GM19372 (cell line): ENCODE data around the gene OR10G3.
"Not testable (repeated sequence)": the region's sequence is repeated elsewhere in the genome, so short reads cannot be mapped to it uniquely, and the experiment has no call there.

Source experiments
- ATAC-seq: cut with Tn5 transposase; IDR thresholded peaks from one replicate; pipeline ENCODE4 v1.9.1; 2021; ENCODE audit warnings: mild to moderate bottlenecking, low read depth, moderate library complexity; ENCODE audit not compliant: unreplicated experiment

Gene OR10G3

GRCh38 chr14:21579976-21580375 is at the start of gene OR10G3:
OR10G3 (minus strand) TSS chr14:21580076; CDS start chr14:21570744, 9,332 bp downstream.
- no peak for ATAC-seq

GRCh38 chr14:21626491-21627230 is 46.8 kb upstream of the OR10G3 start:
- no peak for ATAC-seq

GRCh38 chr14:21617614-21618013 is 37.7 kb upstream of the OR10G3 start:
- ATAC-seq, result no peak

GRCh38 chr14:21614240-21614639 is 34.4 kb upstream of the OR10G3 start:
- ATAC-seq, result no peak

- ATAC-seq, result no peak
These were observed 32.4 kb upstream of the OR10G3 start for GRCh38 chr14:21612324-21612723.

- not testable (repeated sequence) for ATAC-seq
These were observed 22.3 kb upstream of the OR10G3 start for GRCh38 chr14:21602181-21602580.

GRCh38 chr14:21589317-21589716 is 9.4 kb upstream of the OR10G3 start:
- ATAC-seq, result no peak

- no peak for ATAC-seq
These were observed 4.2 kb downstream of the OR10G3 start for GRCh38 chr14:21575661-21576060.

GRCh38 chr14:21572604-21573003 is 7.3 kb downstream of the OR10G3 start:
- no peak for ATAC-seq

GRCh38 chr14:21558703-21559170 is 21.1 kb downstream of the OR10G3 start:
- ATAC-seq, result no peak

- no peak for ATAC-seq
These were observed 22.6 kb downstream of the OR10G3 start for GRCh38 chr14:21557084-21557901.

- no peak for ATAC-seq
These were observed 23.3 kb downstream of the OR10G3 start for GRCh38 chr14:21556378-21557083.

- ATAC-seq, result no peak
These were observed 26.6 kb downstream of the OR10G3 start for GRCh38 chr14:21553266-21553665.

- not testable (repeated sequence) for ATAC-seq
These were observed 35.3 kb downstream of the OR10G3 start for GRCh38 chr14:21544588-21544987.

- ATAC-seq, result no peak
These were observed 35.9 kb downstream of the OR10G3 start for GRCh38 chr14:21543963-21544362.

- ATAC-seq, result no peak
These were observed 36.3 kb downstream of the OR10G3 start for GRCh38 chr14:21543521-21543960.

- no peak for ATAC-seq
These were observed 38.3 kb downstream of the OR10G3 start for GRCh38 chr14:21541413-21542074.

- ATAC-seq, result no peak
These were observed 40.5 kb downstream of the OR10G3 start for GRCh38 chr14:21539189-21539940.

GRCh38 chr14:21537090-21537424 is 42.8 kb downstream of the OR10G3 start:
- no peak for ATAC-seq
